Gastrocnemius medialis (tissue), 4 donors: ENCODE measurements around the gene UGCG. TPM values are rescaled to one million over a fixed set of nuclear protein-coding genes. Genes with fewer than 3 reads are reported as not detected.

Experiments
- ATAC-seq, 2 donors: fragments of 150-250 bp; one replicate each; pipeline ENCODE4 v1.9.1; 2016
- DNase-seq, 2 donors: peaks; one replicate each; pipeline ENCODE4 v3.0.0-alpha.2; 2019
- H3K27ac ChIP-seq, 4 donors: fragments of 200-600 bp; sonication (generic); 1 replicate in 1 of 4; 2 replicates in 3 of 4; pipeline ENCODE4 v1.5.1; 2016 to 2018; ENCODE audit warnings: mild to moderate bottlenecking in 2 of 4, moderate library complexity in 1 of 4
- H3K27me3 ChIP-seq, 3 donors: fragments of 200-600 bp; sonication (generic) in 2 of 3; 1 replicate in 1 of 3; 2 replicates in 2 of 3; pipeline versions ENCODE4 v1.5.1 to v1.6.0; 2016 to 2019; ENCODE audit warnings: mild to moderate bottlenecking in 1 of 3, moderate library complexity in 1 of 3
- H3K36me3 ChIP-seq, 2 donors: fragments of 200-600 bp; sonication (generic) in 1 of 2; one replicate each; pipeline ENCODE4 v1.5.1; 2017 to 2018
- H3K4me1 ChIP-seq, 2 donors: fragments of 200-600 bp; sonication (generic) in 1 of 2; one replicate each; pipeline ENCODE4 v1.5.1; 2016 to 2017; ENCODE audit warnings: mild to moderate bottlenecking in 2 of 2
- H3K4me3 ChIP-seq, 4 donors: fragments of 200-600 bp; sonication (generic) in 3 of 4; 1 replicate in 1 of 4; 2 replicates in 3 of 4; pipeline ENCODE4 v1.5.1; 2016 to 2019; ENCODE audit warnings: mild to moderate bottlenecking in 2 of 4
- H3K9me3 ChIP-seq, 3 donors: fragments of 200-600 bp; sonication (generic) in 2 of 3; 1 replicate in 1 of 3; 2 replicates in 2 of 3; pipeline ENCODE4 v1.5.1; 2016 to 2019
- CTCF ChIP-seq, 5 experiments: fragments of 450-650 bp in 3 of 5; fragments of 200-600 bp in 2 of 5; sonication (generic) in 2 of 5; IDR thresholded peaks in 4 of 5; conservative IDR thresholded peaks in 1 of 5; 1 replicate in 4 of 5; 2 replicates in 1 of 5; pipeline ENCODE4 v1.5.1; 2016 to 2019; ENCODE audit warnings: antibody characterized with exemption in 5 of 5, mild to moderate bottlenecking in 3 of 5, moderate library complexity in 3 of 5
- POLR2A ChIP-seq, 2 donors: fragments of 450-650 bp; IDR thresholded peaks; one replicate each; pipeline ENCODE4 v1.6.1; 2017; ENCODE audit warnings: antibody characterized with exemption in 2 of 2, mild to moderate bottlenecking in 2 of 2, moderate library complexity in 2 of 2
- in situ Hi-C, 4 donors: fragments of 200-750 bp; cut with MboI; loops; one replicate each; pipeline versions ENCODE4 v1.15.0 to v1.8.0; 2017; ENCODE audit warnings: low sequenced_read_pairs in 4 of 4
- intact Hi-C: fragments of 100-400 bp; cut with DNase I; formaldehyde crosslinking; loops from one replicate; pipeline ENCODE4 v1.15.1; 2023; ENCODE audit warnings: low total_unique reads
- total RNA-seq, 4 donors: library from RNA; depleted of rRNA; stranded (reverse); fragments of >200 nt; gene quantifications; one replicate each; pipeline versions ENCODE4 v1.1.0 to v1.2.3, GENCODE V29; 2016

UGCG gene
- total RNA-seq, 4 donors from 2014 or later: 9.1 to 18.5 (median 12.1) TPM

- intact Hi-C loops (no loop called here), in situ Hi-C loops (no loop called here)
- TF ChIP-seq CTCF (IDR thresholded peaks at IDR 0.05 in 4 of 5, conservative IDR thresholded peaks at IDR 0.05 in 1 of 5): no peak
- Histone ChIP-seq H3K4me1 (peaks cover 0 to 11% of the 10 kb centered on the region in 2 donors), H3K36me3 (no peaks in the 10 kb centered on the region), H3K9me3 (no peaks in the 10 kb centered on the region), H3K27ac (no peak overlapping the region), H3K4me3 (no peak overlapping the region), H3K27me3 (no peaks in the 10 kb centered on the region)
- no peak for DNase-seq
- ATAC-seq: no peak
Measured at GRCh38 chr9:111970827-111971226, 74.2 kb downstream of the UGCG start.

GRCh38 chr9:111974092-111974681 lies 77.6 kb downstream of the UGCG start:
- intact Hi-C loops (no loop called here), in situ Hi-C loops (no loop called here)
- DNase-seq (peak in 1 of 2 donors; percentile 52), ATAC-seq (peak; percentile 90 to 93)
- H3K27me3 ChIP-seq: no peaks in the 10 kb centered on the region
- peaks cover 0 to 11% of the 10 kb centered on the region in 2 donors for H3K4me1 ChIP-seq
- H3K27ac ChIP-seq: no peak overlapping the region
- H3K9me3 ChIP-seq: no peaks in the 10 kb centered on the region
- TF ChIP-seq POLR2A (IDR thresholded peaks at IDR 0.05) (no peak), CTCF (IDR thresholded peaks at IDR 0.05 in 4 of 5, conservative IDR thresholded peaks at IDR 0.05 in 1 of 5) (no peak)
- no peak overlapping the region for H3K4me3 ChIP-seq
- no peaks in the 10 kb centered on the region for H3K36me3 ChIP-seq

GRCh38 chr9:111975709-111976108 lies 79.1 kb downstream of the UGCG start:
- TF ChIP-seq POLR2A (IDR thresholded peaks at IDR 0.05): no peak
- no peak for TF ChIP-seq CTCF (IDR thresholded peaks at IDR 0.05 in 4 of 5, conservative IDR thresholded peaks at IDR 0.05 in 1 of 5)
- DNase-seq (no peak), ATAC-seq (peak in 1 of 2 donors; percentile 25)
- intact Hi-C loops: no loop called here
- in situ Hi-C loops: no loop called here
- H3K27ac ChIP-seq: no peak overlapping the region
- no peak overlapping the region for H3K4me3 ChIP-seq
- no peaks in the 10 kb centered on the region for H3K9me3 ChIP-seq
- H3K27me3 ChIP-seq: no peaks in the 10 kb centered on the region
- peaks cover 0 to 11% of the 10 kb centered on the region in 2 donors for H3K4me1 ChIP-seq
- H3K36me3 ChIP-seq: no peaks in the 10 kb centered on the region

- Histone ChIP-seq H3K4me3 (no peak overlapping the region), H3K9me3 (no peaks in the 10 kb centered on the region), H3K27me3 (no peaks in the 10 kb centered on the region), H3K4me1 (peaks cover 0 to 11% of the 10 kb centered on the region in 2 donors), H3K36me3 (no peaks in the 10 kb centered on the region), H3K27ac (no peak overlapping the region)
- no peak for ATAC-seq
- no peak for DNase-seq
- no peak for TF ChIP-seq POLR2A (IDR thresholded peaks at IDR 0.05)
- TF ChIP-seq CTCF (IDR thresholded peaks at IDR 0.05 in 4 of 5, conservative IDR thresholded peaks at IDR 0.05 in 1 of 5): no peak
- in situ Hi-C loops: no loop called here
- intact Hi-C loops: no loop called here
Measured at GRCh38 chr9:111978616-111979015, 82.0 kb downstream of the UGCG start.

- in situ Hi-C loops: no loop called here
- ATAC-seq: no peak
Measured at GRCh38 chr9:111979561-111979960, 82.9 kb downstream of the UGCG start.

More at GRCh38 chr9:111979561-111979960, 82.9 kb downstream of the UGCG start:
- Histone ChIP-seq H3K9me3 (no peaks in the 10 kb centered on the region), H3K27me3 (no peaks in the 10 kb centered on the region), H3K36me3 (no peaks in the 10 kb centered on the region), H3K4me3 (no peak overlapping the region), H3K27ac (no peak overlapping the region), H3K4me1 (peaks cover 0 to 3% of the 10 kb centered on the region in 2 donors)
- intact Hi-C loops: no loop called here
- TF ChIP-seq POLR2A (IDR thresholded peaks at IDR 0.05) (no peak), CTCF (IDR thresholded peaks at IDR 0.05 in 4 of 5, conservative IDR thresholded peaks at IDR 0.05 in 1 of 5) (no peak)
- DNase-seq: no peak
